Tibial artery (tissue), 4 donors: ENCODE data around the gene CERS6.
A peak's percentile ranks its signal among the peaks of the same experiment; 100 is the strongest.

Experiments
- DNase-seq, 2 donors: peaks; one replicate each; pipeline ENCODE4 v3.0.0-alpha.2; 2019
- H3K27ac ChIP-seq, 2 donors: fragments of 200-600 bp; sonication (generic) in 1 of 2; 1 replicate in 1 of 2; 2 replicates in 1 of 2; pipeline ENCODE4 v1.5.1; 2018 to 2019; ENCODE audit warnings: mild to moderate bottlenecking in 1 of 2
- H3K27me3 ChIP-seq, 2 donors: fragments of 200-600 bp; sonication (generic) in 1 of 2; one replicate each; pipeline versions ENCODE4 v1.5.1 to v1.6.0; 2016 to 2019
- H3K36me3 ChIP-seq, 3 donors: fragments of 200-600 bp; sonication (generic) in 2 of 3; one replicate each; pipeline ENCODE4 v1.5.1; 2016 to 2019; ENCODE audit warnings: mild to moderate bottlenecking in 2 of 3
- H3K4me1 ChIP-seq, 4 donors: fragments of 200-600 bp; sonication (generic) in 2 of 4; 1 replicate in 3 of 4; 2 replicates in 1 of 4; pipeline ENCODE4 v1.5.1; 2016 to 2019
- H3K4me3 ChIP-seq, 2 donors: fragments of 200-600 bp; sonication (generic) in 1 of 2; 1 replicate in 1 of 2; 2 replicates in 1 of 2; pipeline ENCODE4 v1.5.1; 2018 to 2019; ENCODE audit warnings: mild to moderate bottlenecking in 2 of 2
- H3K9me3 ChIP-seq, 3 donors: fragments of 200-600 bp; sonication (generic) in 1 of 3; one replicate each; pipeline ENCODE4 v1.5.1; 2016 to 2019
- intact Hi-C: fragments of 100-400 bp; cut with DNase I; formaldehyde crosslinking; loops from one replicate; pipeline ENCODE4 v1.15.0; 2023; ENCODE audit warnings: low total_unique reads
- TF ChIP-seq, protein P1 (sequence below), 2 experiments: fragments of 200-600 bp in 1 of 2; fragments of 450-650 bp in 1 of 2; IDR thresholded peaks; one replicate each; pipeline ENCODE4 v1.5.1; 2017 to 2019; ENCODE audit warnings: antibody characterized with exemption in 2 of 2, mild to moderate bottlenecking in 1 of 2, moderate library complexity in 1 of 2

The CERS6 gene

DNA sequence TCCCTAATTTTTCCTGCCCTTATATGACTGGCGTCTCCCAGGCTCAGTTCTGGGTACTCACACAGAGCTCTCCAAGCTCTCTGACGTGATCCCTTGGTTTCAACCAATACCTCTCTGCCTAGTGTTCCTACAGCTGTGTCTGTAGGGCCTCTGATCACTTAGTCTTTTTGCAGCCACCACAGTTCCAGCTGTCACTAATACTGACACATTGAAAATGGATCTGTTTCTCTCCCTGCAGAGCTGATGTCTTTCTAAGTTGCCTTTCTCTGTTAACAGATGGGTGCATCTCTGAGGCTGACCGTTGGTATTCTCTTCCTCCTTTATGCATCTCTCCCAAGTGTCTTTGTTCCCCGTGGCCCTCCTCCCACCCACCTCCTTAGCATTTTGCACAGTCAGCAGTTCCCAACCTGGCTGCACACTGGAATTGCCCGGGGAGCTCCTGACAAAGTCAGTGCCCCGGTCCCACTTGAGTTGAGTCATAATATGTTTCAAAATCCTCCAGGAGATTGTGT is 62.5 kb downstream of the CERS6 start:
- Histone ChIP-seq H3K4me1 (peaks cover 0 to 97% (median 38%) of the 10 kb centered on the region in 4 donors), H3K27ac (peak overlapping the region; percentile 56 to 70), H3K27me3 (no peaks in the 10 kb centered on the region), H3K4me3 (no peak overlapping the region), H3K9me3 (no peaks in the 10 kb centered on the region), H3K36me3 (no peaks in the 10 kb centered on the region)
- TF ChIP-seq, protein P1, sequence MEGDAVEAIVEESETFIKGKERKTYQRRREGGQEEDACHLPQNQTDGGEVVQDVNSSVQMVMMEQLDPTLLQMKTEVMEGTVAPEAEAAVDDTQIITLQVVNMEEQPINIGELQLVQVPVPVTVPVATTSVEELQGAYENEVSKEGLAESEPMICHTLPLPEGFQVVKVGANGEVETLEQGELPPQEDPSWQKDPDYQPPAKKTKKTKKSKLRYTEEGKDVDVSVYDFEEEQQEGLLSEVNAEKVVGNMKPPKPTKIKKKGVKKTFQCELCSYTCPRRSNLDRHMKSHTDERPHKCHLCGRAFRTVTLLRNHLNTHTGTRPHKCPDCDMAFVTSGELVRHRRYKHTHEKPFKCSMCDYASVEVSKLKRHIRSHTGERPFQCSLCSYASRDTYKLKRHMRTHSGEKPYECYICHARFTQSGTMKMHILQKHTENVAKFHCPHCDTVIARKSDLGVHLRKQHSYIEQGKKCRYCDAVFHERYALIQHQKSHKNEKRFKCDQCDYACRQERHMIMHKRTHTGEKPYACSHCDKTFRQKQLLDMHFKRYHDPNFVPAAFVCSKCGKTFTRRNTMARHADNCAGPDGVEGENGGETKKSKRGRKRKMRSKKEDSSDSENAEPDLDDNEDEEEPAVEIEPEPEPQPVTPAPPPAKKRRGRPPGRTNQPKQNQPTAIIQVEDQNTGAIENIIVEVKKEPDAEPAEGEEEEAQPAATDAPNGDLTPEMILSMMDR (IDR thresholded peaks at IDR 0.05): no peak
- DNase-seq: peak in 1 of 2 donors; percentile 75
- intact Hi-C loops: loop anchor here (5.0 kb wide), 1 partner anchor 61 kb away; the partner anchor contains the start of gene CERS6

DNA sequence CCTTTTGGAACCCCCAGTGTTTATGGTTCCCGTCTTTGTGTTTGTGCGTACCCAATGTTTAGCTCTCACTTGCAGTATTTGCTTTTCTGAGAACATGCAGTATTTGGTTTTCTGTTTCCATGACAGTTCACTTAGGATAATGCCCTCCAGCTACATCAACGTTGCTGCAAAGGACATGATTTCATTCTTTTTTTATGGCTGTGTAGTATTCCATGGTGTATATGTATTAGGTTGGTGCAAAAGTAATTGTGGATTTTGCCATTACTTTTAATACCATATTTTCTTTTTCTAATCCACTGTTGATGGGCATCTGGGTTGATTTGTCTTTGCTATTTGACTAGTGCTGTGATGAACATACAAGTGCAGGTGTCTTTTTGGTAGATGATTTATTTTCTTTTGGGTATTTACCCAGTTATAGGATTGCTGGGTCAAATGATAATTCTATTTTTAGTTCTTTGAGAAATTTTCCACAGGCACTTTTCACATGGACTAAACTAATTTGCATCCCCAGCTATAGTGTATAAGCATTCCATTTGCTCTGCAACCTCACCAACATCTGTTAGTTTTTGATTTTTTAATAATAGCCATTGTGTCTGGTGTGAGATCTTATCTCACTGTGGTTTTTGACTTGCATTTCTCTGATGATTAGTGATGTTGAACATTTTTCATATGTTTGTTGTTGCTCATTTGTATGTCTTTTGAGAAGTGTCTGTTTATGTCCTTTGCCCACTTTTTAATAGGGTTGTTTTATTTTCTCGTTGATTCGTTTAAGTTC is 63.6 kb downstream of the CERS6 start:
- no peaks in the 10 kb centered on the region for H3K9me3 ChIP-seq
- TF ChIP-seq, protein P1 (IDR thresholded peaks at IDR 0.05): no peak
- no peak for DNase-seq
- no peaks in the 10 kb centered on the region for H3K36me3 ChIP-seq
- no peak overlapping the region for H3K4me3 ChIP-seq
- intact Hi-C loops: loop anchor here (5.0 kb wide), 1 partner anchor 62 kb away; the partner anchor contains the start of gene CERS6
- peak overlapping the region in 1 of 2 donors; percentile 70 for H3K27ac ChIP-seq
- peaks cover 0 to 93% (median 29%) of the 10 kb centered on the region in 4 donors for H3K4me1 ChIP-seq
- H3K27me3 ChIP-seq: no peaks in the 10 kb centered on the region

- intact Hi-C loops: no loop called here
- H3K27ac ChIP-seq: peak overlapping the region in 1 of 2 donors; percentile 70
- no peak for DNase-seq
- no peaks in the 10 kb centered on the region for H3K36me3 ChIP-seq
- H3K4me1 ChIP-seq: peaks cover 0 to 93% (median 28%) of the 10 kb centered on the region in 4 donors
- no peaks in the 10 kb centered on the region for H3K27me3 ChIP-seq
- TF ChIP-seq, protein P1 (IDR thresholded peaks at IDR 0.05): no peak
- H3K4me3 ChIP-seq: no peak overlapping the region
- no peaks in the 10 kb centered on the region for H3K9me3 ChIP-seq
Measured at GRCh38 chr2:168521053-168521741, 65.1 kb downstream of the CERS6 start.

- no peaks in the 10 kb centered on the region for H3K9me3 ChIP-seq
- TF ChIP-seq, protein P1 (IDR thresholded peaks at IDR 0.05): no peak
- H3K4me1 ChIP-seq: peaks cover 0 to 93% (median 38%) of the 10 kb centered on the region in 4 donors
- H3K27ac ChIP-seq: peak overlapping the region in 1 of 2 donors; percentile 70
- no peak overlapping the region for H3K4me3 ChIP-seq
- H3K27me3 ChIP-seq: no peaks in the 10 kb centered on the region
- H3K36me3 ChIP-seq: no peaks in the 10 kb centered on the region
- intact Hi-C loops: no loop called here
- no peak for DNase-seq
Measured at GRCh38 chr2:168522446-168522845, 66.4 kb downstream of the CERS6 start.

DNA sequence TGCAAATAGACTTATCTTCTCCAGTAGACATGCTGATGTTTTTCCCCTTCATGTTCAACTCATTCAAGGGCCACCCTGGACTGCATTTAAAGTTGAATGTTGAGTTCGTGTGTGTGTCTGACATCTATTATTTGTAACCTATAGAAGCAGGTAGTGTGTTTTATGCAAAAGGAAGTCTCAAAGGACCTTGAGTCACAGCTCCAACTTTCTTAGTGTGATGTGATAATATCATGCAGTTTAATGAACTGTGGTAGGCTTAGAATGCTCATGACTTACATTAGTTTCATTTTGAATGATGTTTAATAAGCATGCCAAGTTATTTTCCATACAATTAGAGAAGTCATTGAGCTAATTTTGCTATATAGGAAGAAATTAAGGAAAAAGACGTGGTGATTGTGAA is 67.9 kb downstream of the CERS6 start:
- TF ChIP-seq, protein P1 (IDR thresholded peaks at IDR 0.05): no peak
- Histone ChIP-seq H3K27me3 (no peaks in the 10 kb centered on the region), H3K4me1 (peaks cover 0 to 93% (median 34%) of the 10 kb centered on the region in 4 donors), H3K4me3 (no peak overlapping the region), H3K36me3 (no peaks in the 10 kb centered on the region), H3K9me3 (no peaks in the 10 kb centered on the region), H3K27ac (no peak overlapping the region)
- intact Hi-C loops: no loop called here
- no peak for DNase-seq
